Body of pancreas (tissue), 4 donors: Measurements from ENCODE around the gene DYNC1I1. TPM values are rescaled to one million over a fixed set of nuclear protein-coding genes. Genes with fewer than 3 reads are reported as not detected.

Experiments used
- ATAC-seq: fragments of 150-250 bp; one replicate; pipeline ENCODE4 v1.9.1; 2016
- DNase-seq, 4 donors: peaks; one replicate each; pipeline ENCODE4 v3.0.0-alpha.2; 2019
- H3K27ac ChIP-seq, 4 donors: fragments of 200-600 bp; sonication (generic); 1 replicate in 3 of 4; 2 replicates in 1 of 4; pipeline versions ENCODE4 v1.5.1 to v1.6.1; 2016 to 2019; ENCODE audit warnings: mild to moderate bottlenecking in 1 of 4, mixed read lengths in 1 of 4, moderate library complexity in 1 of 4
- H3K27me3 ChIP-seq, 2 donors: fragments of 200-600 bp; sonication (generic); one replicate each; pipeline ENCODE4 v1.6.0; 2016; ENCODE audit warnings: mild to moderate bottlenecking in 1 of 2
- H3K36me3 ChIP-seq, 2 donors: fragments of 200-600 bp; sonication (generic); replicated peaks in 1 of 2; 2 replicates each; pipeline ENCODE4 v1.5.1; 2016; ENCODE audit warnings: low read depth in 2 of 2; ENCODE audit not compliant: insufficient read depth in 1 of 2
- H3K4me1 ChIP-seq: fragments of 200-600 bp; sonication (generic); one replicate; pipeline ENCODE4 v1.6.0; 2016
- H3K4me3 ChIP-seq, 2 donors: fragments of 200-600 bp; sonication (generic); 1 replicate in 1 of 2; 2 replicates in 1 of 2; pipeline ENCODE4 v1.5.1; 2016 to 2019
- H3K9me3 ChIP-seq, 3 donors: fragments of 200-600 bp; sonication (generic); 1 replicate in 2 of 3; 2 replicates in 1 of 3; pipeline ENCODE4 v1.5.1; 2016
- CTCF ChIP-seq, 7 experiments: fragments of 450-650 bp in 4 of 7; fragments of 200-600 bp in 3 of 7; sonication (generic) in 3 of 7; IDR thresholded peaks; one replicate each; pipeline ENCODE4 v1.5.1; 2016 to 2019; ENCODE audit warnings: antibody characterized with exemption in 7 of 7
- POLR2A ChIP-seq, 3 donors: fragments of 450-650 bp; IDR thresholded peaks; one replicate each; pipeline ENCODE4 v1.6.1; 2016; ENCODE audit warnings: antibody characterized with exemption in 3 of 3, mild to moderate bottlenecking in 2 of 3
- WGBS, 2 donors: methylation state at CpG; one replicate each; pipeline ENCODE4 v1.1.5; 2017; 5-methylcytosine and 5-hydroxymethylcytosine counted together
- intact Hi-C: fragments of 100-400 bp; cut with DNase I; formaldehyde crosslinking; loops from one replicate; pipeline ENCODE4 v1.15.1; 2023
- total RNA-seq, 2 donors: library from RNA; depleted of rRNA; stranded (reverse); fragments of >200 nt; gene quantifications; one replicate each; pipeline ENCODE4 v1.1.0, GENCODE V29; 2016

The DYNC1I1 gene
- total RNA-seq, 2 donors from 2014 or later: 1.3 to 4.2 TPM

- no peaks in the 10 kb centered on the region for H3K4me1 ChIP-seq
- H3K27me3 ChIP-seq: no peaks in the 10 kb centered on the region
- no peak for ATAC-seq
- no peaks in the 10 kb centered on the region for H3K9me3 ChIP-seq
- intact Hi-C loops: no loop called here
- H3K36me3 ChIP-seq: no peaks in the 10 kb centered on the region
- DNase-seq: no peak
- H3K4me3 ChIP-seq: no peak overlapping the region
- no peak overlapping the region for H3K27ac ChIP-seq
- TF ChIP-seq POLR2A (IDR thresholded peaks at IDR 0.05) (no peak), CTCF (IDR thresholded peaks at IDR 0.05) (no peak)
These were observed 339.1 kb downstream of the DYNC1I1 start for GRCh38 chr7:96111405-96111804.

- 80 to 84% methylated on average over 7 of the region's 7 CpGs for WGBS, 2 donors
- Histone ChIP-seq H3K4me3 (no peak overlapping the region), H3K9me3 (no peaks in the 10 kb centered on the region), H3K36me3 (no peaks in the 10 kb centered on the region), H3K27me3 (no peaks in the 10 kb centered on the region), H3K4me1 (no peaks in the 10 kb centered on the region), H3K27ac (no peak overlapping the region)
- DNase-seq (no peak), ATAC-seq (no peak)
- intact Hi-C loops: no loop called here
- no peak for TF ChIP-seq POLR2A (IDR thresholded peaks at IDR 0.05)
These were observed 341.8 kb downstream of the DYNC1I1 start for GRCh38 chr7:96114190-96114589.

GRCh38 chr7:96116173-96116572 is 343.8 kb downstream of the DYNC1I1 start:
- Histone ChIP-seq H3K4me3 (no peak overlapping the region), H3K4me1 (no peaks in the 10 kb centered on the region), H3K9me3 (no peaks in the 10 kb centered on the region), H3K27me3 (no peaks in the 10 kb centered on the region), H3K36me3 (no peaks in the 10 kb centered on the region), H3K27ac (no peak overlapping the region)
- TF ChIP-seq CTCF (IDR thresholded peaks at IDR 0.05) (no peak), POLR2A (IDR thresholded peaks at IDR 0.05) (no peak)
- no peak for ATAC-seq
- no peak for DNase-seq
- WGBS, 2 donors: 80% methylated on average over 7 of the region's 7 CpGs
- intact Hi-C loops: no loop called here

GRCh38 chr7:96118449-96119001 is 346.2 kb downstream of the DYNC1I1 start:
- Histone ChIP-seq H3K27me3 (no peaks in the 10 kb centered on the region), H3K4me3 (no peak overlapping the region), H3K27ac (no peak overlapping the region), H3K4me1 (no peaks in the 10 kb centered on the region), H3K36me3 (peaks cover 0 to 2% of the 10 kb centered on the region in 2 donors), H3K9me3 (no peaks in the 10 kb centered on the region)
- WGBS, 2 donors: 83 to 86% methylated on average over 13 of the region's 13 CpGs
- intact Hi-C loops: no loop called here
- ATAC-seq: no peak
- no peak for TF ChIP-seq CTCF (IDR thresholded peaks at IDR 0.05)
- TF ChIP-seq POLR2A (IDR thresholded peaks at IDR 0.05): no peak
- DNase-seq: no peak

- Histone ChIP-seq H3K4me3 (no peak overlapping the region), H3K36me3 (peaks cover 0 to 2% of the 10 kb centered on the region in 2 donors), H3K9me3 (no peaks in the 10 kb centered on the region), H3K27ac (no peak overlapping the region), H3K27me3 (no peaks in the 10 kb centered on the region), H3K4me1 (no peaks in the 10 kb centered on the region)
- DNase-seq (no peak), ATAC-seq (no peak)
- intact Hi-C loops: no loop called here
- no peak for TF ChIP-seq CTCF (IDR thresholded peaks at IDR 0.05)
- TF ChIP-seq POLR2A (IDR thresholded peaks at IDR 0.05): no peak
- 67 to 80% methylated on average over 2 of the region's 2 CpGs for WGBS, 2 donors
These were observed 348.3 kb downstream of the DYNC1I1 start for GRCh38 chr7:96120445-96121225.
